Testis (tissue), 2 donors: ENCODE measurements around the gene SLC7A14.

Experiments used
- POLR2A ChIP-seq: fragments of 450-650 bp; IDR thresholded peaks from one replicate; pipeline ENCODE4 v1.6.1; 2017; ENCODE audit warnings: antibody characterized with exemption, mild to moderate bottlenecking, moderate library complexity
- TF ChIP-seq, protein P1 (sequence below), 3 experiments: fragments of 450-650 bp in 2 of 3; fragments of 200-600 bp in 1 of 3; sonication (generic) in 1 of 3; IDR thresholded peaks; one replicate each; pipeline ENCODE4 v1.5.1; 2016 to 2019; ENCODE audit warnings: antibody characterized with exemption in 3 of 3, mild to moderate bottlenecking in 2 of 3, moderate library complexity in 1 of 3

GRCh38 chr3:170513642-170514041 is 72.2 kb downstream of the SLC7A14 start:
- TF ChIP-seq, protein P1, sequence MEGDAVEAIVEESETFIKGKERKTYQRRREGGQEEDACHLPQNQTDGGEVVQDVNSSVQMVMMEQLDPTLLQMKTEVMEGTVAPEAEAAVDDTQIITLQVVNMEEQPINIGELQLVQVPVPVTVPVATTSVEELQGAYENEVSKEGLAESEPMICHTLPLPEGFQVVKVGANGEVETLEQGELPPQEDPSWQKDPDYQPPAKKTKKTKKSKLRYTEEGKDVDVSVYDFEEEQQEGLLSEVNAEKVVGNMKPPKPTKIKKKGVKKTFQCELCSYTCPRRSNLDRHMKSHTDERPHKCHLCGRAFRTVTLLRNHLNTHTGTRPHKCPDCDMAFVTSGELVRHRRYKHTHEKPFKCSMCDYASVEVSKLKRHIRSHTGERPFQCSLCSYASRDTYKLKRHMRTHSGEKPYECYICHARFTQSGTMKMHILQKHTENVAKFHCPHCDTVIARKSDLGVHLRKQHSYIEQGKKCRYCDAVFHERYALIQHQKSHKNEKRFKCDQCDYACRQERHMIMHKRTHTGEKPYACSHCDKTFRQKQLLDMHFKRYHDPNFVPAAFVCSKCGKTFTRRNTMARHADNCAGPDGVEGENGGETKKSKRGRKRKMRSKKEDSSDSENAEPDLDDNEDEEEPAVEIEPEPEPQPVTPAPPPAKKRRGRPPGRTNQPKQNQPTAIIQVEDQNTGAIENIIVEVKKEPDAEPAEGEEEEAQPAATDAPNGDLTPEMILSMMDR (IDR thresholded peaks at IDR 0.05), result no peak
- no peak for TF ChIP-seq POLR2A
